ENCODE measurements around the gene RET. TPM values are rescaled to one million over a fixed set of nuclear protein-coding genes. Genes with fewer than 3 reads are reported as not detected.
A peak's percentile ranks its signal among the peaks of the same experiment; 100 is the strongest.

The RET gene
- total and polyA plus RNA-seq, 2 of the 13 experiments (the other 11 are each of a cell fraction or from before 2014, with no cell fraction given), result 0.02 TPM; not detected in 1

GRCh38 chr10:43138021-43138756 is 61.3 kb downstream of the RET start, which contains the start of gene CSGALNACT2 (continued):
- TF ChIP-seq, protein P1, sequence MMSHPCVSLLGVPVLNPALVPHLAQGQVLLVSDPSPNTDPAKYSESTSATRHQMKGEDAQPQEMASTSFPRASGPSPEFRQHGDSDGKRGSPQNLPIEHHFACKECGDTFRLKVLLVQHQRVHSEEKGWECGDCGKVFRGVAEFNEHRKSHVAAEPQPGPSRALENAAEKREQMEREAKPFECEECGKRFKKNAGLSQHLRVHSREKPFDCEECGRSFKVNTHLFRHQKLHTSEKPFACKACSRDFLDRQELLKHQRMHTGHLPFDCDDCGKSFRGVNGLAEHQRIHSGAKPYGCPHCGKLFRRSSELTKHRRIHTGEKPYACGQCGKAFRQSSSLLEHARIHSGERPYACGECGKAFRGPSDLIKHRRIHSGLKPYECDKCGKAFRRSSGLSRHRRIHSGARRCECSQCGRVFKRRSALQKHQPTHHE (CRISPR knock-in tag; IDR thresholded peaks at IDR 0.05; ENCODE audit: borderline replicate concordance), result 0 out of 2 replicates have a peak, but pooled peaks have one; percentile 35
- TF ChIP-seq HOXA9 (CRISPR knock-in tag; IDR thresholded peaks at IDR 0.05; ENCODE audit: borderline replicate concordance), result no peak
- no peak for TF ChIP-seq ZNF615 (CRISPR knock-in tag; IDR thresholded peaks at IDR 0.05; ENCODE audit: borderline replicate concordance)
- no peak for TF ChIP-seq POLR2AphosphoS2 (IDR thresholded peaks at IDR 0.05; ENCODE audit: low read depth, low read length)
- TF ChIP-seq ZNF558 (CRISPR knock-in tag; IDR thresholded peaks at IDR 0.05; ENCODE audit: borderline replicate concordance), result peak; percentile 71; the same call in 1 of the 2 replicates
- TF ChIP-seq, protein P2, sequence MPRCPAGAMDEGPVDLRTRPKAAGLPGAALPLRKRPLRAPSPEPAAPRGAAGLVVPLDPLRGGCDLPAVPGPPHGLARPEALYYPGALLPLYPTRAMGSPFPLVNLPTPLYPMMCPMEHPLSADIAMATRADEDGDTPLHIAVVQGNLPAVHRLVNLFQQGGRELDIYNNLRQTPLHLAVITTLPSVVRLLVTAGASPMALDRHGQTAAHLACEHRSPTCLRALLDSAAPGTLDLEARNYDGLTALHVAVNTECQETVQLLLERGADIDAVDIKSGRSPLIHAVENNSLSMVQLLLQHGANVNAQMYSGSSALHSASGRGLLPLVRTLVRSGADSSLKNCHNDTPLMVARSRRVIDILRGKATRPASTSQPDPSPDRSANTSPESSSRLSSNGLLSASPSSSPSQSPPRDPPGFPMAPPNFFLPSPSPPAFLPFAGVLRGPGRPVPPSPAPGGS (CRISPR knock-in tag; IDR thresholded peaks at IDR 0.05), result 0 out of 2 replicates have a peak, but pooled peaks have one; percentile 55
- peak; percentile 22; the same call in 1 of the 2 replicates for TF ChIP-seq FOXK1 (CRISPR knock-in tag; IDR thresholded peaks at IDR 0.05; ENCODE audit: borderline replicate concordance, low read depth)
- 0 out of 2 replicates have a peak, but pooled peaks have one; percentile 50 for TF ChIP-seq RFXAP (CRISPR knock-in tag; IDR thresholded peaks at IDR 0.05; ENCODE audit: borderline replicate concordance)
- TF ChIP-seq PCBP2 (optimal IDR thresholded peaks at IDR 0.05; ENCODE audit: low read depth, low read length, poor library complexity, severe bottlenecking), result no peak
- TF ChIP-seq ZNF224 (CRISPR knock-in tag; IDR thresholded peaks at IDR 0.05), result 0 out of 2 replicates have a peak, but pooled peaks have one; percentile 33
- peak; percentile 45; the same call in 1 of the 2 replicates for TF ChIP-seq ARID5B (CRISPR knock-in tag; IDR thresholded peaks at IDR 0.05)
- TF ChIP-seq SALL2 (CRISPR knock-in tag; IDR thresholded peaks at IDR 0.05), result no peak; the same call in 1 of the 2 replicates
- no peak for TF ChIP-seq NFKBIZ (CRISPR knock-in tag; IDR thresholded peaks at IDR 0.05)
- no peak for TF ChIP-seq TBX3 (IDR thresholded peaks at IDR 0.05; ENCODE audit: borderline replicate concordance)

Data from HepG2 (cell line).